Hematopoietic multipotent progenitor cell treated with erythropoietin and hydrocortisone succinate and interleukin-3 and kit ligand, for 17 days (in vitro differentiated cells): ENCODE data around the gene STEAP2.

Source experiments
- DNase-seq: peaks from one replicate; pipeline ENCODE4 v3.0.0-alpha.2; 2015; ENCODE audit warnings: low spot score

Gene STEAP2

GRCh38 chr7:90272242-90272641 lies 60.7 kb downstream of the STEAP2 start:
- no peak for DNase-seq

GRCh38 chr7:90274161-90274560 lies 62.6 kb downstream of the STEAP2 start:
- DNase-seq = no peak

GRCh38 chr7:90276033-90276728 lies 64.6 kb downstream of the STEAP2 start:
- DNase-seq = no peak
